ENCODE measurements around the gene DNAJC16.

The DNAJC16 gene

DNA sequence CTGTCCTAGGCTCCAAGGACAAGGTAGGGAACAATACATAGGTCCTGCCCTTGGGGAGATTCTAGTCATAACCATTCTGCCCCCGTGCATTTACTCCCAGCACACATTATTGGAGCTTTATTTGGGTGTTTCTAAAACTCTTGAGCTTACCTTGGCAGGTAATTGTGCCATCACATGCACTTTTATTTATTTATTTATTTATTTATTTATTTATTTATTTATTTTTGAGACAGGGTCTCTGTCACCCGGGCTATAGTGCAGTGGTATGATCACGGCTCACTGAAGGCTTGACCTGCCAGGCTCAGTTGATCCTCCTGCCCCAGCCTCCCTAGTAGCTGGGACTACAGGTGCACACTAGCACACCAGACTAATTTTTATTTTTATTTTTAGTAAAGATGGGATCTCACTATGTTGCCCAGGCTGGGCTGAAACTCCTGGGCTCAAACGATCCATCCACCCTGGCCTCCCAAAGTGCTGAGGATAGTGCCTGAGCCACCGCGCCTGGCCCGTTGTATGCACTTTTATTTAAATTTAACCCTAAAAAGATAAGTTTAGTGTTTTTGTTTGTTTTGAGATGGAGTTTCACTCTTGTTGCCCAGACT, 49.0 kb downstream of the DNAJC16 start:
- Histone ChIP-seq H2AFZ (ENCODE audit: low read depth, low read length, severe bottlenecking) (no peak overlapping the region), H3F3A (ENCODE audit: insufficient read depth) (peaks cover 18% of the 10 kb centered on the region), H3K9me2 (replicated peaks; ENCODE audit: insufficient read depth, low read length) (no peaks in the 10 kb centered on the region), H3K27me3 (ENCODE audit: low read length) (no peaks in the 10 kb centered on the region), H3K9me3 (ENCODE audit: insufficient read depth, low read length) (no peaks in the 10 kb centered on the region), H3K4me2 (ENCODE audit: low read depth, low read length, poor library complexity, severe bottlenecking) (no peak overlapping the region), H3K4me3 (ENCODE audit: insufficient read depth, low read length, poor library complexity, severe bottlenecking) (no peak overlapping the region), H3K9ac (ENCODE audit: low read length) (no peak overlapping the region), H3K27ac (ENCODE audit: low read depth, low read length) (no peak overlapping the region), H3K36me3 (ENCODE audit: low read length) (no peaks in the 10 kb centered on the region), H3K79me2 (ENCODE audit: insufficient read depth, low read length) (no peaks in the 10 kb centered on the region), H4K20me1 (ENCODE audit: low read depth, low read length) (no peaks in the 10 kb centered on the region)
- TF ChIP-seq EZH2phosphoT487 (conservative IDR thresholded peaks at IDR 0.05; ENCODE audit: low read length) (no peak), CTCF (IDR thresholded peaks at IDR 0.05; ENCODE audit: insufficient read depth, low read length, poor library complexity, severe bottlenecking) (no peak)

- no peaks in the 10 kb centered on the region for H3K79me2 ChIP-seq (ENCODE audit: insufficient read depth, low read length)
- no peaks in the 10 kb centered on the region for H3K36me3 ChIP-seq (ENCODE audit: low read length)
- no peaks in the 10 kb centered on the region for H3K27me3 ChIP-seq (ENCODE audit: low read length)
- H3K27ac ChIP-seq (ENCODE audit: low read depth, low read length), result no peak overlapping the region
- H3K9me3 ChIP-seq (ENCODE audit: insufficient read depth, low read length), result no peaks in the 10 kb centered on the region
- H3K4me2 ChIP-seq (ENCODE audit: low read depth, low read length, poor library complexity, severe bottlenecking), result no peak overlapping the region
- TF ChIP-seq CTCF (IDR thresholded peaks at IDR 0.05; ENCODE audit: insufficient read depth, low read length, poor library complexity, severe bottlenecking), result no peak
- no peak for TF ChIP-seq EZH2phosphoT487 (conservative IDR thresholded peaks at IDR 0.05; ENCODE audit: low read length)
- no peak overlapping the region for H3K9ac ChIP-seq (ENCODE audit: low read length)
- H3K4me3 ChIP-seq (ENCODE audit: insufficient read depth, low read length, poor library complexity, severe bottlenecking), result no peak overlapping the region
- H2AFZ ChIP-seq (ENCODE audit: low read depth, low read length, severe bottlenecking), result no peak overlapping the region
- H3F3A ChIP-seq (ENCODE audit: insufficient read depth), result peaks cover 8% of the 10 kb centered on the region; the same call in 1 of the 2 replicates
- no peaks in the 10 kb centered on the region for H4K20me1 ChIP-seq (ENCODE audit: low read depth, low read length)
- H3K9me2 ChIP-seq (replicated peaks; ENCODE audit: insufficient read depth, low read length), result no peaks in the 10 kb centered on the region
Observed at GRCh38 chr1:15577691-15578090, 51.0 kb downstream of the DNAJC16 start.

- H3K9ac ChIP-seq (ENCODE audit: low read length), result no peak overlapping the region
- no peaks in the 10 kb centered on the region for H3F3A ChIP-seq (ENCODE audit: insufficient read depth)
- no peaks in the 10 kb centered on the region for H3K79me2 ChIP-seq (ENCODE audit: insufficient read depth, low read length)
- no peaks in the 10 kb centered on the region for H3K9me2 ChIP-seq (replicated peaks; ENCODE audit: insufficient read depth, low read length)
- no peaks in the 10 kb centered on the region for H3K9me3 ChIP-seq (ENCODE audit: insufficient read depth, low read length)
- no peaks in the 10 kb centered on the region for H3K27me3 ChIP-seq (ENCODE audit: low read length)
- H3K36me3 ChIP-seq (ENCODE audit: low read length), result no peaks in the 10 kb centered on the region
- H4K20me1 ChIP-seq (ENCODE audit: low read depth, low read length), result no peaks in the 10 kb centered on the region
- no peak overlapping the region for H2AFZ ChIP-seq (ENCODE audit: low read depth, low read length, severe bottlenecking)
- no peak overlapping the region for H3K27ac ChIP-seq (ENCODE audit: low read depth, low read length)
- no peak overlapping the region for H3K4me3 ChIP-seq (ENCODE audit: insufficient read depth, low read length, poor library complexity, severe bottlenecking)
- H3K4me2 ChIP-seq (ENCODE audit: low read depth, low read length, poor library complexity, severe bottlenecking), result no peak overlapping the region
- TF ChIP-seq CTCF (IDR thresholded peaks at IDR 0.05; ENCODE audit: insufficient read depth, low read length, poor library complexity, severe bottlenecking), result no peak
- no peak for TF ChIP-seq EZH2phosphoT487 (conservative IDR thresholded peaks at IDR 0.05; ENCODE audit: low read length)
Observed at GRCh38 chr1:15578921-15579682, 52.5 kb downstream of the DNAJC16 start.

All from SU-DHL-6 (cell line).